ENCODE data around the gene STK32B.

GRCh38 chr4:5206016-5206790 is 154.9 kb downstream of the STK32B start:
- TF ChIP-seq POLR2AphosphoS5 (IDR thresholded peaks at IDR 0.05) (no peak), CTCF (IDR thresholded peaks at IDR 0.05) (no peak)

Measured in upper lobe of left lung (tissue), 4 donors.